Fibroblast of lung (primary cell): Measurements from ENCODE around the gene ACY1. TPM values are rescaled to one million over a fixed set of nuclear protein-coding genes. Genes with fewer than 3 reads are reported as not detected.
"Not testable (repeated sequence)": the region's sequence is repeated elsewhere in the genome, so short reads cannot be mapped to it uniquely, and the experiment has no call there.

ENCODE experiments used
- DNase-seq, 2 donors: peaks; one replicate each; pipeline versions ENCODE4 v3.0.0 to v3.0.0-alpha.2; 2010; ENCODE audit warnings: low read depth in 2 of 2
- H2AFZ ChIP-seq: 2 replicates; pipeline ENCODE4 v1.5.1; 2012; ENCODE audit warnings: low read length, control low read depth, inconsistent platforms
- H3K27ac ChIP-seq: 2 replicates; pipeline ENCODE4 v1.5.1; 2011; ENCODE audit warnings: low read length, control low read depth; ENCODE audit not compliant: insufficient read depth
- H3K27me3 ChIP-seq: 2 replicates; pipeline ENCODE4 v1.5.1; 2011; ENCODE audit warnings: mild to moderate bottlenecking, low read length; ENCODE audit not compliant: control insufficient read depth, insufficient read depth
- H3K36me3 ChIP-seq: 2 replicates; pipeline ENCODE4 v1.5.1; 2011; ENCODE audit warnings: low read length; ENCODE audit not compliant: control insufficient read depth, insufficient read depth
- H3K4me1 ChIP-seq: 2 replicates; pipeline ENCODE4 v1.5.1; 2011; ENCODE audit warnings: low read length; ENCODE audit not compliant: control insufficient read depth, insufficient read depth; ENCODE audit errors: extremely low read depth
- H3K4me2 ChIP-seq: 2 replicates; pipeline ENCODE4 v1.5.1; 2011; ENCODE audit warnings: low read length, control low read depth; ENCODE audit not compliant: insufficient read depth; ENCODE audit errors: extremely low read depth
- H3K4me3 ChIP-seq, 4 experiments: fragments of 200-600 bp in 1 of 4; sonication (generic) in 1 of 4; replicated peaks in 1 of 4; 2 replicates each; pipeline ENCODE4 v1.5.1; 2011 to 2016; ENCODE audit warnings: low read length in 4 of 4, low read depth in 3 of 4, mild to moderate bottlenecking in 3 of 4, control low read depth in 2 of 4, inconsistent platforms in 1 of 4, mixed read lengths in 1 of 4; ENCODE audit not compliant: insufficient read depth in 1 of 4; ENCODE audit errors: control extremely low read depth in 1 of 4
- H3K79me2 ChIP-seq: 2 replicates; pipeline ENCODE4 v1.5.1; 2012; ENCODE audit warnings: mild to moderate bottlenecking, low read length, inconsistent platforms; ENCODE audit not compliant: control insufficient read depth, insufficient read depth
- H3K9ac ChIP-seq: 2 replicates; pipeline ENCODE4 v1.5.1; 2011; ENCODE audit warnings: mild to moderate bottlenecking, low read length, control low read depth; ENCODE audit not compliant: insufficient read depth
- H3K9me3 ChIP-seq: 2 replicates; pipeline ENCODE4 v1.5.1; 2012; ENCODE audit warnings: low read depth, low read length; ENCODE audit not compliant: control insufficient read depth, insufficient read depth
- H4K20me1 ChIP-seq: 2 replicates; pipeline ENCODE4 v1.5.1; 2011; ENCODE audit warnings: low read length; ENCODE audit not compliant: control insufficient read depth, insufficient read depth; ENCODE audit errors: extremely low read depth
- EZH2 ChIP-seq: IDR thresholded peaks from 2 replicates; pipeline ENCODE4 v1.5.1; 2012; ENCODE audit warnings: low read length, control low read depth, mild to moderate bottlenecking; ENCODE audit errors: missing control alignments
- polyA plus RNA-seq, 2 donors: library from polyadenylated mRNA; depleted of rRNA in 1 of 2; stranded (reverse) in 1 of 2; unstranded in 1 of 2; fragments of >200 nt; gene quantifications; 2 replicates each; pipeline ENCODE4 v1.2.1, GENCODE V29; 2011 to 2012; ENCODE audit warnings: missing spikeins in 1 of 2
- total RNA-seq: library from RNA; depleted of rRNA; stranded (reverse); fragments of >200 nt; gene quantifications from 2 replicates; pipeline ENCODE4 v1.2.1, GENCODE V29; 2014
- TF ChIP-seq, protein P1 (sequence below), 2 donors: IDR thresholded peaks in 1 of 2; conservative IDR thresholded peaks in 1 of 2; 1 replicate in 1 of 2; 2 replicates in 1 of 2; pipeline ENCODE4 v1.5.1; 2011 to 2012; ENCODE audit warnings: low read length in 2 of 2, control low read depth in 1 of 2, inconsistent platforms in 1 of 2, low read depth in 1 of 2, mild to moderate bottlenecking in 1 of 2

Gene ACY1
- total and polyA plus RNA-seq, 2 donors (not counting 1 experiment from before 2014, with no cell fraction given) = 21.4 to 40.3 TPM

GRCh38 chr3:51992017-51992682 is 8.8 kb downstream of the ACY1 start:
- H3K9ac ChIP-seq = no peak overlapping the region

GRCh38 chr3:51993657-51994056 is 10.3 kb downstream of the ACY1 start:
- H3K27ac ChIP-seq, H3K9ac ChIP-seq, H3K27me3 ChIP-seq, H2AFZ ChIP-seq, H4K20me1 ChIP-seq, DNase-seq, H3K9me3 ChIP-seq, H3K4me3 ChIP-seq, H3K4me2 ChIP-seq: not testable (repeated sequence)
- H3K36me3 ChIP-seq = peaks cover 18% of the 10 kb centered on the region
- H3K4me1 ChIP-seq = peaks cover 16% of the 10 kb centered on the region
- peaks cover 28% of the 10 kb centered on the region for H3K79me2 ChIP-seq

More at GRCh38 chr3:51992017-51992682, 8.8 kb downstream of the ACY1 start:
- H4K20me1 ChIP-seq = no peaks in the 10 kb centered on the region
- TF ChIP-seq EZH2 = no peak
- TF ChIP-seq, protein P1, sequence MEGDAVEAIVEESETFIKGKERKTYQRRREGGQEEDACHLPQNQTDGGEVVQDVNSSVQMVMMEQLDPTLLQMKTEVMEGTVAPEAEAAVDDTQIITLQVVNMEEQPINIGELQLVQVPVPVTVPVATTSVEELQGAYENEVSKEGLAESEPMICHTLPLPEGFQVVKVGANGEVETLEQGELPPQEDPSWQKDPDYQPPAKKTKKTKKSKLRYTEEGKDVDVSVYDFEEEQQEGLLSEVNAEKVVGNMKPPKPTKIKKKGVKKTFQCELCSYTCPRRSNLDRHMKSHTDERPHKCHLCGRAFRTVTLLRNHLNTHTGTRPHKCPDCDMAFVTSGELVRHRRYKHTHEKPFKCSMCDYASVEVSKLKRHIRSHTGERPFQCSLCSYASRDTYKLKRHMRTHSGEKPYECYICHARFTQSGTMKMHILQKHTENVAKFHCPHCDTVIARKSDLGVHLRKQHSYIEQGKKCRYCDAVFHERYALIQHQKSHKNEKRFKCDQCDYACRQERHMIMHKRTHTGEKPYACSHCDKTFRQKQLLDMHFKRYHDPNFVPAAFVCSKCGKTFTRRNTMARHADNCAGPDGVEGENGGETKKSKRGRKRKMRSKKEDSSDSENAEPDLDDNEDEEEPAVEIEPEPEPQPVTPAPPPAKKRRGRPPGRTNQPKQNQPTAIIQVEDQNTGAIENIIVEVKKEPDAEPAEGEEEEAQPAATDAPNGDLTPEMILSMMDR (conservative IDR thresholded peaks at IDR 0.05 in 1 of 2, IDR thresholded peaks at IDR 0.05 in 1 of 2; ENCODE audit: low read depth in 1 of 2, low read length in 2 of 2) = no peak
- H3K9me3 ChIP-seq = no peaks in the 10 kb centered on the region
- peaks cover 28% of the 10 kb centered on the region for H3K79me2 ChIP-seq
- H3K4me3 ChIP-seq = no peak overlapping the region
- no peak overlapping the region for H2AFZ ChIP-seq
- H3K4me2 ChIP-seq = no peak overlapping the region
- H3K27ac ChIP-seq = no peak overlapping the region
- H3K36me3 ChIP-seq = peaks cover 18% of the 10 kb centered on the region
- no peaks in the 10 kb centered on the region for H3K27me3 ChIP-seq
- no peak for DNase-seq
- peaks cover 16% of the 10 kb centered on the region for H3K4me1 ChIP-seq

DNA sequence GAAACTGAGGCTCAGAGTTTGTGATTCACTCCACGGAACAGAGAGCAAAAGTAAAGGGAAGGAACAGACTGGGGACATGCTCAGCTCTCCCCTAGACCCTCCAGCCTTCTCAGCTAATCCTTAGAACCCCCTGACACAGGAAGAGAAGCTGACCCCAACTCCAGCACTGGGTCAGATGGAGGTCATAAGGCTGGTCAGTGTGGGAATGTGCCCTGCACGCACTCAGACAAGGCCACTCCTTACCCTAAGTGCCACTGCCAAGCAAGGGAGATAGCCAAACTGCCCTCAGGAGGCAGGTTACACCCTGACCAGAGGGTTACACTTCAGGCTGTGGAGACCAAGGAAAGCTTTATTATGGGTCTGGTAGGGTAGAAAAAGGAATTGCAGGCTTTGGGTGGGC is 11.2 kb downstream of the ACY1 start:
- DNase-seq = no peak
- H3K27ac ChIP-seq = peak overlapping the region; percentile 93

More for the DNA sequence above, 11.2 kb downstream of the ACY1 start:
- H3K9ac ChIP-seq = peak overlapping the region; percentile 91
- peaks cover 16% of the 10 kb centered on the region for H3K36me3 ChIP-seq
- peak overlapping the region; percentile 96 to 100 (median 99) for H3K4me3 ChIP-seq
- H3K4me1 ChIP-seq = peaks cover 14% of the 10 kb centered on the region
- H3K9me3 ChIP-seq = no peaks in the 10 kb centered on the region
- no peaks in the 10 kb centered on the region for H3K27me3 ChIP-seq
- no peaks in the 10 kb centered on the region for H4K20me1 ChIP-seq
- peaks cover 28% of the 10 kb centered on the region for H3K79me2 ChIP-seq
- TF ChIP-seq EZH2 = no peak
- TF ChIP-seq, protein P1 (conservative IDR thresholded peaks at IDR 0.05 in 1 of 2, IDR thresholded peaks at IDR 0.05 in 1 of 2; ENCODE audit: low read depth in 1 of 2, low read length in 2 of 2) = no peak
- H2AFZ ChIP-seq = no peak overlapping the region
- peak overlapping the region; percentile 96 for H3K4me2 ChIP-seq
